ELF-1 (cell line): ENCODE data around the gene ARHGAP25.
"Not testable (repeated sequence)": the region's sequence is repeated elsewhere in the genome, so short reads cannot be mapped to it uniquely, and the experiment has no call there.

Source experiments
- DNase-seq: peaks from one replicate; pipeline ENCODE4 v3.0.0-alpha.2; 2016; ENCODE audit warnings: low read depth, low spot score

Gene ARHGAP25

GRCh38 chr2:68796295-68796905 lies 61.8 kb downstream of the ARHGAP25 start:
- no peak for DNase-seq

GRCh38 chr2:68798569-68798968 lies 64.0 kb downstream of the ARHGAP25 start:
- DNase-seq = no peak

GRCh38 chr2:68799140-68800026 lies 64.8 kb downstream of the ARHGAP25 start:
- DNase-seq = peak; percentile 20

GRCh38 chr2:68800027-68800401 lies 65.4 kb downstream of the ARHGAP25 start:
- DNase-seq = peak; percentile 10

- no peak for DNase-seq
These were observed 65.9 kb downstream of the ARHGAP25 start for GRCh38 chr2:68800517-68800916.

GRCh38 chr2:68802161-68802560 lies 67.5 kb downstream of the ARHGAP25 start:
- not testable (repeated sequence) for DNase-seq

GRCh38 chr2:68805025-68805424 lies 70.4 kb downstream of the ARHGAP25 start:
- DNase-seq = no peak

- no peak for DNase-seq
These were observed 72.0 kb downstream of the ARHGAP25 start for GRCh38 chr2:68806511-68807109.

GRCh38 chr2:68807821-68808266 lies 73.2 kb downstream of the ARHGAP25 start:
- DNase-seq = peak; percentile 53

- no peak for DNase-seq
These were observed 75.0 kb downstream of the ARHGAP25 start for GRCh38 chr2:68809324-68810240.

- no peak for DNase-seq
These were observed 76.8 kb downstream of the ARHGAP25 start for GRCh38 chr2:68811364-68811763.

GRCh38 chr2:68812251-68812650 lies 77.6 kb downstream of the ARHGAP25 start:
- DNase-seq = no peak

GRCh38 chr2:68813596-68813995 lies 79.0 kb downstream of the ARHGAP25 start:
- DNase-seq = no peak

GRCh38 chr2:68817306-68817705 lies 82.7 kb downstream of the ARHGAP25 start:
- no peak for DNase-seq

- DNase-seq = no peak
These were observed 84.9 kb downstream of the ARHGAP25 start for GRCh38 chr2:68819556-68819955.

GRCh38 chr2:68822207-68822872 lies 87.7 kb downstream of the ARHGAP25 start:
- no peak for DNase-seq

GRCh38 chr2:68824831-68825230 lies 90.2 kb downstream of the ARHGAP25 start:
- DNase-seq = no peak

- DNase-seq = no peak
These were observed 91.3 kb downstream of the ARHGAP25 start for GRCh38 chr2:68825866-68826265.

- DNase-seq = no peak
These were observed 93.1 kb downstream of the ARHGAP25 start for GRCh38 chr2:68827666-68828065.

GRCh38 chr2:68828887-68829708 lies 94.5 kb downstream of the ARHGAP25 start:
- peak; percentile 83 for DNase-seq
